ENCODE data around the gene PPRC1. TPM values are rescaled to one million over a fixed set of nuclear protein-coding genes. Genes with fewer than 3 reads are reported as not detected.

The PPRC1 gene
- total RNA-seq, 1 experiment from 2014 or later, result 63.0 TPM

- Histone ChIP-seq H3K9me3 (replicated peaks) (no peaks in the 10 kb centered on the region), H3K4me1 (peaks cover 21% of the 10 kb centered on the region), H3K27ac (no peak overlapping the region), H3K27me3 (no peaks in the 10 kb centered on the region), H3K36me3 (peaks cover 30% of the 10 kb centered on the region), H3K4me3 (peak overlapping the region; percentile 84)
- no peak for DNase-seq
Measured at GRCh38 chr10:102113261-102113955, 19.4 kb upstream of the PPRC1 start.

GRCh38 chr10:102113956-102114857, 18.6 kb upstream of the PPRC1 start:
- Histone ChIP-seq H3K36me3 (peaks cover 23% of the 10 kb centered on the region), H3K4me1 (peaks cover 27% of the 10 kb centered on the region), H3K27me3 (no peaks in the 10 kb centered on the region), H3K9me3 (replicated peaks) (no peaks in the 10 kb centered on the region), H3K4me3 (peak overlapping the region; percentile 84), H3K27ac (peak overlapping the region; percentile 44)
- DNase-seq, result peak; percentile 57 to 64

- Histone ChIP-seq H3K4me1 (peaks cover 27% of the 10 kb centered on the region), H3K27ac (no peak overlapping the region)
- DNase-seq, result peak; percentile 94 to 96
Measured at GRCh38 chr10:102114861-102115618, 17.8 kb upstream of the PPRC1 start.

GRCh38 chr10:102115775-102116174, 17.1 kb upstream of the PPRC1 start:
- H3K27me3 ChIP-seq, result no peaks in the 10 kb centered on the region
- H3K9me3 ChIP-seq (replicated peaks), result no peaks in the 10 kb centered on the region
- H3K4me1 ChIP-seq, result peaks cover 27% of the 10 kb centered on the region
- no peak for DNase-seq
- no peak overlapping the region for H3K27ac ChIP-seq
- H3K36me3 ChIP-seq, result peaks cover 7% of the 10 kb centered on the region
- no peak overlapping the region for H3K4me3 ChIP-seq

More at GRCh38 chr10:102114861-102115618, 17.8 kb upstream of the PPRC1 start:
- H3K27me3 ChIP-seq, result no peaks in the 10 kb centered on the region
- H3K9me3 ChIP-seq (replicated peaks), result no peaks in the 10 kb centered on the region
- peaks cover 14% of the 10 kb centered on the region for H3K36me3 ChIP-seq
- H3K4me3 ChIP-seq, result peak overlapping the region; percentile 84

- no peaks in the 10 kb centered on the region for H3K9me3 ChIP-seq (replicated peaks)
- no peaks in the 10 kb centered on the region; the same call in 1 of the 2 replicates for H3K36me3 ChIP-seq
- DNase-seq, result no peak
- H3K4me3 ChIP-seq, result no peak overlapping the region
- H3K4me1 ChIP-seq, result peaks cover 29% of the 10 kb centered on the region
- H3K27ac ChIP-seq, result no peak overlapping the region
- H3K27me3 ChIP-seq, result no peaks in the 10 kb centered on the region
Measured at GRCh38 chr10:102116656-102117055, 16.2 kb upstream of the PPRC1 start.

GRCh38 chr10:102117391-102118159, 15.3 kb upstream of the PPRC1 start:
- H3K9me3 ChIP-seq (replicated peaks), result no peaks in the 10 kb centered on the region
- H3K4me1 ChIP-seq, result peaks cover 35% of the 10 kb centered on the region
- H3K27me3 ChIP-seq, result no peaks in the 10 kb centered on the region
- peak overlapping the region; percentile 71 for H3K27ac ChIP-seq
- peak overlapping the region; percentile 11 for H3K4me3 ChIP-seq
- no peaks in the 10 kb centered on the region for H3K36me3 ChIP-seq
- DNase-seq, result peak; percentile 96 to 97

GRCh38 chr10:102118867-102119266, 14.0 kb upstream of the PPRC1 start:
- Histone ChIP-seq H3K27ac (no peak overlapping the region), H3K27me3 (no peaks in the 10 kb centered on the region), H3K4me1 (peaks cover 35% of the 10 kb centered on the region), H3K36me3 (no peaks in the 10 kb centered on the region), H3K4me3 (peak overlapping the region; percentile 72), H3K9me3 (replicated peaks) (no peaks in the 10 kb centered on the region)
- peak; percentile 60 to 62 for DNase-seq

GRCh38 chr10:102119417-102120141, 13.3 kb upstream of the PPRC1 start:
- Histone ChIP-seq H3K4me1 (peaks cover 35% of the 10 kb centered on the region), H3K36me3 (no peaks in the 10 kb centered on the region), H3K27ac (peak overlapping the region; percentile 65), H3K9me3 (replicated peaks) (no peaks in the 10 kb centered on the region), H3K4me3 (peak overlapping the region; percentile 72), H3K27me3 (no peaks in the 10 kb centered on the region)
- peak; percentile 82 to 84 for DNase-seq

GRCh38 chr10:102120142-102120990, 12.5 kb upstream of the PPRC1 start, which contains the start of gene LDB1:
Gene LDB1 (minus strand): TSS chr10:102120368. CDS start chr10:102120110, 258 bp downstream.
- peak; percentile 90 to 92 for DNase-seq
- Histone ChIP-seq H3K4me1 (peaks cover 32% of the 10 kb centered on the region), H3K9me3 (replicated peaks) (no peaks in the 10 kb centered on the region)

GRCh38 chr10:102120991-102121738, 11.7 kb upstream of the PPRC1 start:
- Histone ChIP-seq H3K9me3 (replicated peaks) (no peaks in the 10 kb centered on the region), H3K4me3 (peak overlapping the region; percentile 72), H3K36me3 (no peaks in the 10 kb centered on the region), H3K4me1 (peaks cover 27% of the 10 kb centered on the region), H3K27ac (peak overlapping the region; percentile 65), H3K27me3 (no peaks in the 10 kb centered on the region)
- DNase-seq, result peak; percentile 88 to 93

More at GRCh38 chr10:102120142-102120990, 12.5 kb upstream of the PPRC1 start, which contains the start of gene LDB1:
- Histone ChIP-seq H3K27ac (peak within 1 kb of the TSS; percentile 65), H3K27me3 (no peaks in the 10 kb centered on the region), H3K4me3 (peak within 1 kb of the TSS; percentile 72), H3K36me3 (no peaks in the 10 kb centered on the region)

GRCh38 chr10:102121739-102122372, 11.0 kb upstream of the PPRC1 start:
- no peaks in the 10 kb centered on the region for H3K27me3 ChIP-seq
- H3K27ac ChIP-seq, result peak overlapping the region; percentile 65
- H3K4me3 ChIP-seq, result peak overlapping the region; percentile 72
- no peaks in the 10 kb centered on the region for H3K36me3 ChIP-seq
- H3K9me3 ChIP-seq (replicated peaks), result no peaks in the 10 kb centered on the region
- peaks cover 27% of the 10 kb centered on the region for H3K4me1 ChIP-seq
- DNase-seq, result peak in 1 of 2 experiments; percentile 43

GRCh38 chr10:102122450-102122849, 10.4 kb upstream of the PPRC1 start:
- H3K36me3 ChIP-seq, result no peaks in the 10 kb centered on the region
- H3K27ac ChIP-seq, result no peak overlapping the region
- H3K9me3 ChIP-seq (replicated peaks), result no peaks in the 10 kb centered on the region
- H3K4me3 ChIP-seq, result no peak overlapping the region
- no peaks in the 10 kb centered on the region for H3K27me3 ChIP-seq
- DNase-seq, result no peak
- H3K4me1 ChIP-seq, result peaks cover 23% of the 10 kb centered on the region
